Iris pigment epithelial cell (primary cell): ENCODE results near the gene WNK2.
"Not testable (repeated sequence)": the region's sequence is repeated elsewhere in the genome, so short reads cannot be mapped to it uniquely, and the experiment has no call there.

ENCODE experiments used
- DNase-seq: peaks from one replicate; pipeline ENCODE4 v3.0.0-alpha.2; 2011; ENCODE audit warnings: low read depth

The WNK2 gene

GRCh38 chr9:93183663-93184431, at the start of gene WNK2:
WNK2 (plus strand) TSS chr9:93184139; CDS start chr9:93184930, 791 bp downstream.
- DNase-seq = no peak

- DNase-seq = no peak
These were observed 49.0 kb upstream of the WNK2 start for GRCh38 chr9:93134740-93135444.

- peak; percentile 83 for DNase-seq
These were observed 47.9 kb upstream of the WNK2 start for GRCh38 chr9:93136011-93136440.

- DNase-seq = no peak
These were observed 46.6 kb upstream of the WNK2 start for GRCh38 chr9:93137362-93137761.

- DNase-seq = no peak
These were observed 45.7 kb upstream of the WNK2 start for GRCh38 chr9:93138171-93138764.

- DNase-seq = no peak
These were observed 44.4 kb upstream of the WNK2 start for GRCh38 chr9:93139365-93140182.

- DNase-seq = no peak
These were observed 42.0 kb upstream of the WNK2 start for GRCh38 chr9:93141771-93142483.

GRCh38 chr9:93143830-93144530, 40.0 kb upstream of the WNK2 start:
- no peak for DNase-seq

- DNase-seq = not testable (repeated sequence)
These were observed 37.2 kb upstream of the WNK2 start for GRCh38 chr9:93146696-93147095.

GRCh38 chr9:93147632-93148031, 36.3 kb upstream of the WNK2 start:
- DNase-seq = no peak

GRCh38 chr9:93148721-93149120, 35.2 kb upstream of the WNK2 start:
- DNase-seq = no peak

- peak; percentile 56 for DNase-seq
These were observed 34.6 kb upstream of the WNK2 start for GRCh38 chr9:93149361-93149760.

- DNase-seq = no peak
These were observed 32.7 kb upstream of the WNK2 start for GRCh38 chr9:93151097-93151784.

GRCh38 chr9:93154293-93154903, 29.5 kb upstream of the WNK2 start:
- no peak for DNase-seq

GRCh38 chr9:93155716-93156474, 28.0 kb upstream of the WNK2 start:
- DNase-seq = no peak

GRCh38 chr9:93156475-93157008, 27.4 kb upstream of the WNK2 start:
- DNase-seq = no peak

GRCh38 chr9:93159601-93160471, 24.1 kb upstream of the WNK2 start:
- DNase-seq = peak; percentile 91
